Measurements from ENCODE around the gene TMEM167B. TPM values are rescaled to one million over a fixed set of nuclear protein-coding genes. Genes with fewer than 3 reads are reported as not detected.

TMEM167B gene
- total RNA-seq, 1 donor, result 26.1 TPM

GRCh38 chr1:109120356-109120755 is 29.8 kb downstream of the TMEM167B start:
- DNase-seq (ENCODE audit: low read depth), result no peak
- no peak overlapping the region for H3K4me3 ChIP-seq (ENCODE audit: low read depth, low read length)
- TF ChIP-seq, protein P1, sequence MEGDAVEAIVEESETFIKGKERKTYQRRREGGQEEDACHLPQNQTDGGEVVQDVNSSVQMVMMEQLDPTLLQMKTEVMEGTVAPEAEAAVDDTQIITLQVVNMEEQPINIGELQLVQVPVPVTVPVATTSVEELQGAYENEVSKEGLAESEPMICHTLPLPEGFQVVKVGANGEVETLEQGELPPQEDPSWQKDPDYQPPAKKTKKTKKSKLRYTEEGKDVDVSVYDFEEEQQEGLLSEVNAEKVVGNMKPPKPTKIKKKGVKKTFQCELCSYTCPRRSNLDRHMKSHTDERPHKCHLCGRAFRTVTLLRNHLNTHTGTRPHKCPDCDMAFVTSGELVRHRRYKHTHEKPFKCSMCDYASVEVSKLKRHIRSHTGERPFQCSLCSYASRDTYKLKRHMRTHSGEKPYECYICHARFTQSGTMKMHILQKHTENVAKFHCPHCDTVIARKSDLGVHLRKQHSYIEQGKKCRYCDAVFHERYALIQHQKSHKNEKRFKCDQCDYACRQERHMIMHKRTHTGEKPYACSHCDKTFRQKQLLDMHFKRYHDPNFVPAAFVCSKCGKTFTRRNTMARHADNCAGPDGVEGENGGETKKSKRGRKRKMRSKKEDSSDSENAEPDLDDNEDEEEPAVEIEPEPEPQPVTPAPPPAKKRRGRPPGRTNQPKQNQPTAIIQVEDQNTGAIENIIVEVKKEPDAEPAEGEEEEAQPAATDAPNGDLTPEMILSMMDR (IDR thresholded peaks at IDR 0.05; ENCODE audit: insufficient read depth, low read length), result no peak

- DNase-seq (ENCODE audit: low read depth), result no peak
- TF ChIP-seq, protein P1 (IDR thresholded peaks at IDR 0.05; ENCODE audit: insufficient read depth, low read length), result no peak
- H3K4me3 ChIP-seq (ENCODE audit: low read depth, low read length), result no peak overlapping the region
Observed at GRCh38 chr1:109131059-109131458, 40.5 kb downstream of the TMEM167B start.

DNA sequence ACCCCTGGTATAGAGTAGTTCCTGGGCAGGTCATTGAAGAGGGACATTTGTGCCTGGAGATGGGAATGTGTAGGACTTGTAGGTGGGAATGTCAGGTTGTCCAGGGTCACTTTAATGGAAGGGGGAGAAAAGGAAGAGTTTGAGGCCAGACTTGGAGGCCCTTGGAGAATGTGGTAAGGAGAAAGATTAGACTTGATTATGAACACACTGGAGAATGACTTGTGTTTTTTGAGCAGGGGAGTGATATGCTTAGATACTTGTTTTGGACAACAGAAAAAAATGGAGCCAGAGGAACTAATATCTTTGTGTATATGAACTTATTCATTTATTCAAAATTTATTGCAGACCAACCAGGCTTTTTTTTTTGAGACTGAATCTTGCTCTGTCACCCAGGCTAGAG is 41.2 kb downstream of the TMEM167B start:
- H3K4me3 ChIP-seq (ENCODE audit: low read depth, low read length), result no peak overlapping the region
- TF ChIP-seq, protein P1 (IDR thresholded peaks at IDR 0.05; ENCODE audit: insufficient read depth, low read length), result no peak
- DNase-seq (ENCODE audit: low read depth), result no peak

DNA sequence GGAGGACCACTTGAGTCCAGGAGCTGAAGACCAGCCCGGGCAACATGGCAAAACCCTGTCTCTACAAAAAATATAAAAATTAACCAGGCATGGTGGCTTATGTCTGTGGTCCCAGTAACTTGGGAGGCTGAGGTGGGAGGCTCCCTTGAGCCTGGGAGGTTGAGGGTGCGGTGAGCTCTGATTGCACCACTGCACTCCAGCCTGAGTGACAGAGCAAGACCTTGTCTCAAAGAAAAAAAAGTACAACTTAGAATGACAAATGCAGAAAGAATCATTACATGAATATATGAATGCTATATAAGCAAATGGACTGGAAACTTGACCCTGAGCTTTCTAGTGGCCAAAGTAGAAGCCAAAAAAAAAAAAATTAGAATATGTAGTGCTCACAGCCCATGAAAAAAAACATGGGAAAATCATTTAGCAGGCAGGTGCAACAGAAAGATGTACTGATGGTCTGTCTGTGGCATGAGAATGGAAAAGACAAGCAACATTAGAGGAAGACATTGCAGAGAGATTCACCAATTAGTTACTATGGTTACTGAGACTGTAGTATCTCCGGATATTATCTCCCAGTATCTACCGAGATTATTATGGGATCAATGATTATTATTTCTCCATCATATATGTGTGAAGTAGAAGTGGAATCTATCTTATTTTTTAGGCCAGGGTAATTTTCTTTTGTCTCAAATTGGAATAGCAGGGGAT is 42.6 kb downstream of the TMEM167B start:
- no peak overlapping the region for H3K4me3 ChIP-seq (ENCODE audit: low read depth, low read length)
- no peak for DNase-seq (ENCODE audit: low read depth)
- TF ChIP-seq, protein P1 (IDR thresholded peaks at IDR 0.05; ENCODE audit: insufficient read depth, low read length), result no peak

- TF ChIP-seq, protein P1 (IDR thresholded peaks at IDR 0.05; ENCODE audit: insufficient read depth, low read length), result no peak
- no peak overlapping the region for H3K4me3 ChIP-seq (ENCODE audit: low read depth, low read length)
- DNase-seq (ENCODE audit: low read depth), result no peak
Observed at GRCh38 chr1:109133815-109134214, 43.3 kb downstream of the TMEM167B start.

DNA sequence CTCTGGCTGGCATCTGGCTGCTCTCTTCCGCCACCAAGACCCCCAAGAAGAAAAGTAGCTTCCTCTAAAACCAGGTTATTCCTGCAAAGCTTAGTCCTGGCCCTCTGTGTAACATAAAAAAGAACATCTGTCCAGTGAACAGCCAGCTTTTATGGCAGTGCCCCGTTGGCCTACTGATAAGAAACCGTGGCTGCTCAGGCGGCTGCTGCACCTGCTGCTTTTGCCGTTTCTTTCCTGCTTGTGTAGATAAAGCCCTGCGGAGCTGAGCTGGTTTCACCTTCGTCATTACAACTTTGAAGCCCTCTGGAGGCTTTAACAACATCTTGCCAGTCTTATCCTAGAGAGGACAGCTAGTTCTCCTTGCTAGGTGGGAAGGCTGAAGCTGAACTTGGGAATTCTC is 43.9 kb downstream of the TMEM167B start:
- no peak overlapping the region for H3K4me3 ChIP-seq (ENCODE audit: low read depth, low read length)
- TF ChIP-seq, protein P1 (IDR thresholded peaks at IDR 0.05; ENCODE audit: insufficient read depth, low read length), result no peak
- DNase-seq (ENCODE audit: low read depth), result no peak

DNA sequence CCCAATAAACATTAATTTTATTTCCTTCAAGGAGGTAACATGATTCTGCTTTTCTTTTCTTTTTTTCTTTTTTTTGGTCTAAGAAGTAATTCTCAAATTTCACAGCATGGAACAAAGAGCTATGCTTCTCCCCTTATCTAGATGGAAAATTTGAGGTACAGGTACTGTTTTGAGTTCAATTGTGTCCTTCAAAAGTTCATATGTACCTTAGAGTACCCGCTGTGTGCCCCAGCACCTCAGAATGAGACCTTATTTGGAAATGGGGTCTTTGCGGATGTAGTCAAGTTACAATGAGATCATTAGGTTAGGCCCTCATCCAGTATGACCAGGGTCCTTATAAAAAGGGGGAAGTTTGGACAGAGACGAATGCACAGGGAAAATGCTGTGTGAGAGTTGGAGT is 45.4 kb downstream of the TMEM167B start:
- TF ChIP-seq, protein P1 (IDR thresholded peaks at IDR 0.05; ENCODE audit: insufficient read depth, low read length), result no peak
- DNase-seq (ENCODE audit: low read depth), result no peak
- no peak overlapping the region for H3K4me3 ChIP-seq (ENCODE audit: low read depth, low read length)
